Measurements from ENCODE around the gene MYOD1. TPM values are rescaled to one million over a fixed set of nuclear protein-coding genes. Genes with fewer than 3 reads are reported as not detected.

MYOD1 gene
- total RNA-seq, 4 donors from 2014 or later, result not detected

DNA sequence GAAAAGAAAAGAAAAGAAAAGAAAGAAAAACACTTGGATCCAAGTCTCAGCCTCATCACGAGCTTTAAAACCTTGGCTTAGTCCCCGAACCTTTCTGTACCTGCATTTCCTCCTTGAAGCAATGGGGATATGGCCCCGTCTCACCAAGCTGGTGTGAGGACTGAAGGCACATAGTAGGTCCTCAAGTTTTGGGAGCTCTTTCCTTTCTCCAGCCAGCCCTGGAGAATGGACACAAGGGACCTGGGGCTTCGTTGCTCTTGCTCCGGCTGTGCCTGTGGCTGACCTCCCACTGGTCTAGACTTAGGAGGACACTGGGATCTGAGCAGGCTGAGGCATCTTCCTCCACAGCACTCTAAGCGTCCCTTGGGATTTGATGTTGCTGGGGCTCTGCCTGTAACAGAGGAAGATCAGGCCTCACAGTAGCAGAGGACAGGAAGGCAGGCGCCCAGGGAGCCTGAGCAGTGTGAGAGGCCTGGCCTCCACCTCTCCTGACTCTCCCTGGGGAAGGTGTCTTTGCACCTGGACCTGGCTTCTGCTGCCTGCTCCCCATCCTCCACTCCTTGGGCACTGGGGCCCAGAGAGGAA is 48.0 kb downstream of the MYOD1 start:
- Histone ChIP-seq H3K4me3 (no peak overlapping the region), H3K4me1 (no peaks in the 10 kb centered on the region), H3K9me3 (no peaks in the 10 kb centered on the region), H3K27me3 (no peaks in the 10 kb centered on the region), H3K27ac (no peak overlapping the region), H3K36me3 (no peaks in the 10 kb centered on the region)
- no peak for TF ChIP-seq EP300 (IDR thresholded peaks at IDR 0.05)
- no peak for TF ChIP-seq POLR2AphosphoS5 (IDR thresholded peaks at IDR 0.05)
- no peak for TF ChIP-seq POLR2A (IDR thresholded peaks at IDR 0.05)
- TF ChIP-seq, protein P1, sequence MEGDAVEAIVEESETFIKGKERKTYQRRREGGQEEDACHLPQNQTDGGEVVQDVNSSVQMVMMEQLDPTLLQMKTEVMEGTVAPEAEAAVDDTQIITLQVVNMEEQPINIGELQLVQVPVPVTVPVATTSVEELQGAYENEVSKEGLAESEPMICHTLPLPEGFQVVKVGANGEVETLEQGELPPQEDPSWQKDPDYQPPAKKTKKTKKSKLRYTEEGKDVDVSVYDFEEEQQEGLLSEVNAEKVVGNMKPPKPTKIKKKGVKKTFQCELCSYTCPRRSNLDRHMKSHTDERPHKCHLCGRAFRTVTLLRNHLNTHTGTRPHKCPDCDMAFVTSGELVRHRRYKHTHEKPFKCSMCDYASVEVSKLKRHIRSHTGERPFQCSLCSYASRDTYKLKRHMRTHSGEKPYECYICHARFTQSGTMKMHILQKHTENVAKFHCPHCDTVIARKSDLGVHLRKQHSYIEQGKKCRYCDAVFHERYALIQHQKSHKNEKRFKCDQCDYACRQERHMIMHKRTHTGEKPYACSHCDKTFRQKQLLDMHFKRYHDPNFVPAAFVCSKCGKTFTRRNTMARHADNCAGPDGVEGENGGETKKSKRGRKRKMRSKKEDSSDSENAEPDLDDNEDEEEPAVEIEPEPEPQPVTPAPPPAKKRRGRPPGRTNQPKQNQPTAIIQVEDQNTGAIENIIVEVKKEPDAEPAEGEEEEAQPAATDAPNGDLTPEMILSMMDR (IDR thresholded peaks at IDR 0.05), result no peak
- ATAC-seq, result no peak
- 83% methylated on average over 4 to 6 of the region's 7 CpGs for WGBS, 2 donors (ENCODE audit: low coverage in 1 of 2)

DNA sequence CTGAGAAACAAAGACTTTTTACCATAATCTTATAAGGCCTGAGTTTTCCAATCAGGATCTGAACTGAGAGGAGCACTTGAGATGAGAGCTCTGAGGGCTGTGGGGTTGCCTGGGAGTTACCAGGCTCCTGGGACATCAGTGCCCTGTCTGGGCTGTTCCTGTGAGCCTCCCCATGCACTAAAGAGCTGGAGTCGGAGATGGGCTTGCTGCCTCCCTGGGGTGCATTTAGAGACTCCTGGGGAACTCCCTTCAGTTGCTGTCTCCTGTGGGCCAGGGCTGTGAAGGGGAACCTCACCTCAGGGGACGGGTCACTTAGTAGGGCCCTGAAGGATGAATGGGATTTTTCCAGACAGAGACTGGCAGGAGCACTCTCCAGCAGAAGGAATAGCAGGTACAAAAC is 48.5 kb downstream of the MYOD1 start:
- no CpG with 5 or more reads among the region's 2 CpGs for WGBS, 2 donors (ENCODE audit: low coverage in 1 of 2)
- TF ChIP-seq, protein P1 (IDR thresholded peaks at IDR 0.05), result no peak
- no peak for TF ChIP-seq POLR2A (IDR thresholded peaks at IDR 0.05)
- no peak for TF ChIP-seq EP300 (IDR thresholded peaks at IDR 0.05)
- no peak for TF ChIP-seq POLR2AphosphoS5 (IDR thresholded peaks at IDR 0.05)
- no peak for ATAC-seq

DNA sequence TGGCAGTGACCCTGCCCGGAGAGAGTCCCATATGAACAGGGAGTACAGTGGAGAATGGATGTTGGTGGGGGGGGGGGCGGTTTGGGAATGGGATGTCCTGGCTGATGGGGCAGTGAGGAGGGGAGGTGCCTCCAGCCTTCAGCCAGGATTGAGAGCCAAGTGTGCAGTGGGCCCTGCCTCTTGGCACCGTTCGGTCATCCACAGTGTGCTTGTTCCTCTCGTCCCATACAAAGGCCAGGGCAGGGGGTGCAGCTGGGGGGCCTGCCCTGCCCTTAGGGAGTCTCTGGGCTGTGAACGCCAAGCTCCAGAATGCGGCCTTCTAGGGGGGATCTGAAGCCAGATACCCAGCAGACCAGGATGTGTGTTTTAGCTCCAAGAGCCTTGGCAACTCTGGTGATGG is 49.2 kb downstream of the MYOD1 start:
- TF ChIP-seq EP300 (IDR thresholded peaks at IDR 0.05) (no peak), POLR2AphosphoS5 (IDR thresholded peaks at IDR 0.05) (no peak), POLR2A (IDR thresholded peaks at IDR 0.05) (no peak)
- TF ChIP-seq, protein P1 (IDR thresholded peaks at IDR 0.05), result no peak

More for the DNA sequence above, 48.5 kb downstream of the MYOD1 start:
- Histone ChIP-seq H3K27me3 (no peaks in the 10 kb centered on the region), H3K36me3 (no peaks in the 10 kb centered on the region), H3K4me3 (no peak overlapping the region), H3K27ac (no peak overlapping the region), H3K4me1 (no peaks in the 10 kb centered on the region), H3K9me3 (no peaks in the 10 kb centered on the region)

DNA sequence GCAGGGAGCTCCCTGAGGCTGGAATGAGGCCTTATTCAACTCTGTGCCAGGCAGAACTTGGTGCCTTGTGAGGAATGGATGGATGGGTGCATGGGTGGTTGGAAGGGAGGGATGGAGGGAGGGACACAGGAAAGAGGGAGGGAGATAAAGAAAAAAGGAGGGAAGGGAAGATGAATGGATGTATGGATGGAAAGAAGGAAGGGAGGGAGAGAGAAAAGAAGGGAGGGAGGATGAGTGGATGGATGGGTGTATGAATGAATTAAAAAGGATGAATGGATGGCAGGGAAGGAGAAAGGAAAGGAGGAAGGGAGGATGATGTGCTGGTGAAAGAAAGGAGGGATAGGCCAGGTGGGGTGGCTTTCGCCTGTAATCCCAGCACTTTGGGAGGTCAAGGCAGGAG is 49.8 kb downstream of the MYOD1 start:
- 89 to 100% methylated on average over 1 of the region's 1 CpG for WGBS, 2 donors (ENCODE audit: low coverage in 1 of 2)
- H3K4me3 ChIP-seq, result no peak overlapping the region
- H3K36me3 ChIP-seq, result no peaks in the 10 kb centered on the region
- no peak for ATAC-seq
- no peaks in the 10 kb centered on the region for H3K4me1 ChIP-seq
- no peaks in the 10 kb centered on the region for H3K9me3 ChIP-seq
- no peaks in the 10 kb centered on the region for H3K27me3 ChIP-seq
- H3K27ac ChIP-seq, result no peak overlapping the region
- TF ChIP-seq, protein P1 (IDR thresholded peaks at IDR 0.05), result no peak
- TF ChIP-seq EP300 (IDR thresholded peaks at IDR 0.05), result no peak
- no peak for TF ChIP-seq POLR2AphosphoS5 (IDR thresholded peaks at IDR 0.05)
- no peak for TF ChIP-seq POLR2A (IDR thresholded peaks at IDR 0.05)

More for the DNA sequence above, 49.2 kb downstream of the MYOD1 start:
- no peaks in the 10 kb centered on the region for H3K36me3 ChIP-seq
- H3K9me3 ChIP-seq, result no peaks in the 10 kb centered on the region
- WGBS, 2 donors (ENCODE audit: low coverage in 1 of 2), result 100% methylated on average over 2 of the region's 7 CpGs; no CpG with 5 or more reads in 1 of the 2 donors
- no peaks in the 10 kb centered on the region for H3K27me3 ChIP-seq
- no peak overlapping the region for H3K4me3 ChIP-seq
- no peaks in the 10 kb centered on the region for H3K4me1 ChIP-seq
- ATAC-seq, result no peak
- H3K27ac ChIP-seq, result no peak overlapping the region

DNA sequence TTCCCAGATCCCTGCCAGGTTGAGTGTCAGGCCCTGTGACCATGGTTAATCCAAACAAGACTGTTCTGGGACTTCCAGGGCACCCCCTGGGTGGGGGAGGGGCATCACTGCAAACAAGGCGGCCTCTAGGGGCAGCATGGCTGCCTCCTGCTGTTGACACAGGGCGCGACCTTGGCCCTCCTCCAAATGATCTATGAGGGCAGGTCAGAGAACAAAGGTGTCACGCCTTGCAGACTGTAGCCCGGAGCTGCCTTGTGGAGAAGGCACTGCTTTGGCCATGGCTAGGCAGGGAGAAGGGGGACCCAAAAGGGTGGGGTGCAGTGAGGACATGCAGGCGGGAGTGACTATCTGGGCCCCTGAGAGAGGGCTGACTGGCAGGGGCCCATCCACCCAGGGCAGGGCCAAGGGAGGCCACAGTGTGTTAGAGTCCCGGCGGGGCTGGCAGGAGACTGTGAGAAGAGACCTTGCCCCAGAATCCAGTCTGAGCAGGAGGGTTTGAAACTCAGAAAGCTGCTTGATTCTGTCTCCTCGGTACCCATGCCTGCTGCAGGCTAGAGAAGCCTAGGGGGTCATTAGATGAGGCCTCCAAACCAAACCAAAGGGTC is 50.8 kb downstream of the MYOD1 start:
- TF ChIP-seq, protein P1 (IDR thresholded peaks at IDR 0.05), result no peak
- TF ChIP-seq EP300 (IDR thresholded peaks at IDR 0.05), result no peak
- no peak for TF ChIP-seq POLR2A (IDR thresholded peaks at IDR 0.05)
- TF ChIP-seq POLR2AphosphoS5 (IDR thresholded peaks at IDR 0.05), result no peak
- Histone ChIP-seq H3K27ac (no peak overlapping the region), H3K27me3 (no peaks in the 10 kb centered on the region), H3K36me3 (no peaks in the 10 kb centered on the region), H3K4me3 (no peak overlapping the region), H3K9me3 (no peaks in the 10 kb centered on the region), H3K4me1 (no peaks in the 10 kb centered on the region)
- no peak for ATAC-seq
- WGBS, 2 donors (ENCODE audit: low coverage in 1 of 2), result 60% methylated on average over 2 of the region's 9 CpGs; no CpG with 5 or more reads in 1 of the 2 donors

All from gastroesophageal sphincter (tissue), 4 donors.